K562 (cell line): ENCODE measurements around the gene ANAPC10. TPM values are rescaled to one million over a fixed set of nuclear protein-coding genes. Genes with fewer than 3 reads are reported as not detected.

Experiments used
- ATAC-seq: fragments of 200-7000 bp; cut with Tn5 transposase; 3 replicates; pipeline ENCODE4 v1.9.1; 2020; ENCODE audit warnings: moderate library complexity
- BruUV-seq: library from RNA; stranded (reverse); fragments of 400-500 nt; replicated peaks from 2 replicates; lab custom pipeline; 2021; lab: Mats Ljungman, UMichigan
- CTCF ChIA-PET: fragments of 300-600 bp; formaldehyde crosslinking; extraction: SDS; loops from one replicate; lab custom pipeline; 2021; ENCODE audit warnings: low intra/inter-chr PET ratio; lab: Yijun Ruan, JAX
- POLR2A ChIA-PET: fragments of 300-600, 350-650 bp; sonication (Branson Sonifier 250); formaldehyde crosslinking; extraction: SDS; loops from one replicate; lab custom pipeline; 2021; ENCODE audit warnings: antibody characterized with exemption, inconsistent platforms; lab: Yijun Ruan, JAX
- DNase-seq, 4 experiments: peaks; one replicate each; pipeline versions ENCODE4 v3.0.0 to v3.0.0-alpha.2; 2011 to 2018; ENCODE audit warnings: low spot score in 3 of 4, mixed read lengths in 3 of 4; ENCODE audit errors: extremely low read depth in 1 of 4
- FAIRE-seq: peaks from 2 replicates; lab custom pipeline; 2011; peaks lifted over from hg19 to GRCh38; lab: Jason Lieb, UNC
- H2AFZ ChIP-seq: 2 replicates; pipeline ENCODE4 v1.6.0; 2011; ENCODE audit warnings: low read depth, low read length, control low read depth, inconsistent platforms
- H3K27ac ChIP-seq: fragments of 200-600 bp; 3 replicates; pipeline ENCODE4 v1.8.0; 2011; ENCODE audit warnings: low read depth, mild to moderate bottlenecking, control low read depth, inconsistent platforms, low read length, moderate library complexity, mixed read lengths; ENCODE audit errors: extremely low read depth
- H3K27me3 ChIP-seq, 2 experiments: fragments of 300-600 bp in 1 of 2; 2 replicates in 1 of 2; 3 replicates in 1 of 2; pipeline versions ENCODE4 v1.6.0 to v1.8.0; 2011; ENCODE audit warnings: inconsistent platforms in 2 of 2, low read length in 2 of 2, mild to moderate bottlenecking in 1 of 2, mixed read lengths in 1 of 2, moderate library complexity in 1 of 2; ENCODE audit not compliant: control insufficient read depth in 2 of 2, insufficient read depth in 2 of 2
- H3K36me3 ChIP-seq: fragments of 300-600 bp; 3 replicates; pipeline ENCODE4 v1.8.0; 2011; ENCODE audit warnings: mild to moderate bottlenecking, low read length, inconsistent platforms; ENCODE audit not compliant: control insufficient read depth, insufficient read depth
- H3K4me1 ChIP-seq, 2 experiments: fragments of 200-600 bp in 1 of 2; replicated peaks in 1 of 2; 2 replicates in 1 of 2; 3 replicates in 1 of 2; pipeline versions ENCODE4 v1.5.1 to v1.8.0; 2011; ENCODE audit warnings: inconsistent platforms in 2 of 2, low read length in 2 of 2, mild to moderate bottlenecking in 1 of 2, mixed read lengths in 1 of 2, moderate library complexity in 1 of 2; ENCODE audit not compliant: control insufficient read depth in 2 of 2, insufficient read depth in 2 of 2
- H3K4me2 ChIP-seq: 2 replicates; pipeline ENCODE4 v1.6.1; 2011; ENCODE audit warnings: low read length, control low read depth, inconsistent platforms, mixed read lengths; ENCODE audit not compliant: insufficient read depth
- H3K4me3 ChIP-seq: fragments of 200-600 bp; sonication (generic), shearing (Covaris generic); 2 replicates; pipeline ENCODE4 v1.5.1; 2016; ENCODE audit warnings: control low read depth, inconsistent platforms
- H3K79me2 ChIP-seq: fragments of 200-600 bp; 3 replicates; pipeline ENCODE4 v1.8.0; 2011; ENCODE audit warnings: low read length, inconsistent platforms; ENCODE audit not compliant: control insufficient read depth, insufficient read depth
- H3K9ac ChIP-seq, 2 experiments: 2 replicates each; pipeline versions ENCODE4 v1.6.0 to v1.6.1; 2011; ENCODE audit warnings: low read depth in 2 of 2, low read length in 2 of 2, control low read depth in 1 of 2, inconsistent platforms in 1 of 2, mild to moderate bottlenecking in 1 of 2, mixed read lengths in 1 of 2; ENCODE audit not compliant: insufficient read depth in 1 of 2
- H3K9me1 ChIP-seq: one replicate; pipeline ENCODE4 v1.6.0; 2011; ENCODE audit warnings: inconsistent platforms, mild to moderate bottlenecking, low read length, moderate library complexity; ENCODE audit not compliant: control insufficient read depth, insufficient read depth
- H3K9me3 ChIP-seq: replicated peaks from 2 replicates; pipeline ENCODE4 v1.5.1; 2011; ENCODE audit warnings: low read depth, low read length, inconsistent platforms; ENCODE audit not compliant: control insufficient read depth, insufficient read depth
- H4K20me1 ChIP-seq: replicated peaks from 2 replicates; pipeline ENCODE4 v1.6.1; 2011; ENCODE audit warnings: low read length, inconsistent platforms, mixed read lengths; ENCODE audit not compliant: control insufficient read depth, insufficient read depth
- SMARCA4 ChIP-seq: fragments of 450-650 bp; IDR thresholded peaks from 2 replicates; pipeline ENCODE4 v1.6.1; 2016
- SPI1 ChIP-seq: IDR thresholded peaks from 2 replicates; pipeline ENCODE4 v1.6.1; 2011; ENCODE audit warnings: low read depth, low read length, control low read depth, borderline replicate concordance
- ZNF717 ChIP-seq: fragments of 250-450 bp; sonication (Bioruptor Pico); IDR thresholded peaks from 2 replicates; pipeline ENCODE4 v1.5.0; 2021
- WGBS: fragments of 100-300 bp; shearing (Covaris generic); methylation state at CpG from one replicate; pipeline ENCODE4 v1.1.6; 2016; ENCODE audit warnings: low coverage, mixed read lengths; ENCODE audit not compliant: insufficient coverage; ENCODE audit errors: missing lambda C conversion rate; 5-methylcytosine and 5-hydroxymethylcytosine counted together
- in situ Hi-C: fragments of 300-500 bp; cut with MboI; formaldehyde crosslinking; loops from 4 replicates; pipeline ENCODE4 v1.15.0; 2018; ENCODE audit warnings: inconsistent platforms, mixed read lengths
- intact Hi-C: fragments of 100-400 bp; cut with micrococcal nuclease; formaldehyde crosslinking; loops from 2 replicates; pipeline ENCODE4 v1.14.2; 2022
- polyA plus RNA-seq, 8 experiments: library from polyadenylated mRNA; depleted of rRNA in 4 of 8; stranded (reverse) in 5 of 8; unstranded in 3 of 8; fragments of >200 nt; fragmentation: Nextera tagmentation in 2 of 8; fragmentation: Illumina TruSeq in 1 of 8; extraction: Ambion mirVana in 2 of 8; extraction: Trizol in 1 of 8; gene quantifications; 2 replicates each; pipeline versions ENCODE4 v1.2.1 to v1.2.3, GENCODE V29; 2011 to 2014; ENCODE audit warnings: inconsistent platforms in 1 of 8, missing spikeins in 1 of 8
- total RNA-seq, 7 experiments: library from RNA; depleted of rRNA in 6 of 7; stranded (reverse); fragments of >200 nt in 6 of 7; fragmentation: Illumina TruSeq in 2 of 7; extraction: Trizol in 2 of 7; gene quantifications; 2 replicates each; pipeline versions ENCODE4 v1.2.1 to v1.2.3, GENCODE V29; 2011 to 2021; ENCODE audit warnings: low replicate concordance in 1 of 7
- TF ChIP-seq, protein P1 (sequence below): fragments of 450-650 bp; IDR thresholded peaks from 2 replicates; pipeline ENCODE4 v1.7.1; 2018; ENCODE audit warnings: mild to moderate bottlenecking, low read depth; ENCODE audit not compliant: partially characterized antibody

ANAPC10 gene
- total and polyA plus RNA-seq, 9 of the 15 experiments (the other 6 are each of a cell fraction or from before 2014, with no cell fraction given), result 31.0 to 96.2 (median 60.3) TPM

DNA sequence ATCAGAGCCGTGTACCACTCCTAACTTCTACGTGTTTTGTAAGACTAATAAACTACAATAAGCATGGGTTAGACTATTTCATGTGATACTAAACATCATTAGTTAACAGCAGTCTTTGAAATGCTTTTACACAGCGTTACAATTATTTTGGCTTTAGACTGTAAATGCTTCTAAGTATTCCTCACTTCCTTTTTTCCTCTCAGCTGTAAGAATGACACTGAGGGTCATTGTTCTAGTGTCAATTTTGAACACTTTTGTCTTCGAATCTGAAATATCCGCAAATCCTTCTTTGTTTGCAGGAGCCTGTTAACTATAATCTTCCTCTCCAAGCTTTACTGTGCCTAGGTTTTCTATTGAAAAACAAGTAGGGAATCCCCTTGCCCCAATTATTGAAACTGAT lies 1.7 kb upstream of the ANAPC10 start:
- H3K9ac ChIP-seq, result peak overlapping the region in 1 of 2 experiments; percentile 97; a peak in 3 of 4 replicates
- WGBS, result 0% methylated on average over 5 of the region's 5 CpGs
- H3K27ac ChIP-seq, result peak overlapping the region; percentile 99; the same call in 2 of the 3 replicates
- FAIRE-seq (no peak), DNase-seq (no peak), ATAC-seq (no peak)
- intact Hi-C loops, result loop anchor here (2.0 kb wide), 1 partner anchor 79 kb away; no protein-coding TSS in a partner anchor
- H3K36me3 ChIP-seq, result peaks cover 63% of the 10 kb centered on the region
- peak; percentile 90 for TF ChIP-seq SPI1
- TF ChIP-seq ZNF717, result no peak
- TF ChIP-seq SMARCA4, result 0 out of 2 replicates have a peak, but pooled peaks have one; percentile 10
- TF ChIP-seq, protein P1, sequence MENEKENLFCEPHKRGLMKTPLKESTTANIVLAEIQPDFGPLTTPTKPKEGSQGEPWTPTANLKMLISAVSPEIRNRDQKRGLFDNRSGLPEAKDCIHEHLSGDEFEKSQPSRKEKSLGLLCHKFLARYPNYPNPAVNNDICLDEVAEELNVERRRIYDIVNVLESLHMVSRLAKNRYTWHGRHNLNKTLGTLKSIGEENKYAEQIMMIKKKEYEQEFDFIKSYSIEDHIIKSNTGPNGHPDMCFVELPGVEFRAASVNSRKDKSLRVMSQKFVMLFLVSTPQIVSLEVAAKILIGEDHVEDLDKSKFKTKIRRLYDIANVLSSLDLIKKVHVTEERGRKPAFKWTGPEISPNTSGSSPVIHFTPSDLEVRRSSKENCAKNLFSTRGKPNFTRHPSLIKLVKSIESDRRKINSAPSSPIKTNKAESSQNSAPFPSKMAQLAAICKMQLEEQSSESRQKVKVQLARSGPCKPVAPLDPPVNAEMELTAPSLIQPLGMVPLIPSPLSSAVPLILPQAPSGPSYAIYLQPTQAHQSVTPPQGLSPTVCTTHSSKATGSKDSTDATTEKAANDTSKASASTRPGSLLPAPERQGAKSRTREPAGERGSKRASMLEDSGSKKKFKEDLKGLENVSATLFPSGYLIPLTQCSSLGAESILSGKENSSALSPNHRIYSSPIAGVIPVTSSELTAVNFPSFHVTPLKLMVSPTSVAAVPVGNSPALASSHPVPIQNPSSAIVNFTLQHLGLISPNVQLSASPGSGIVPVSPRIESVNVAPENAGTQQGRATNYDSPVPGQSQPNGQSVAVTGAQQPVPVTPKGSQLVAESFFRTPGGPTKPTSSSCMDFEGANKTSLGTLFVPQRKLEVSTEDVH, result no peak
- TF ChIP-seq, all 486 proteins: peak for 2
- no peaks in the 10 kb centered on the region for H3K9me1 ChIP-seq
- peaks cover 14% of the 10 kb centered on the region; the same call in 1 of the 2 replicates for H4K20me1 ChIP-seq
- in situ Hi-C loops, result no loop called here
- no peaks in the 10 kb centered on the region for H3K9me3 ChIP-seq
- no peak overlapping the region for H2AFZ ChIP-seq
- peak overlapping the region; percentile 99 for H3K4me2 ChIP-seq
- H3K79me2 ChIP-seq, result peaks cover 100% of the 10 kb centered on the region
- H3K4me1 ChIP-seq, result peaks cover 15 to 19% of the 10 kb centered on the region in 2 experiments; a peak in 3 of 5 replicates
- H3K27me3 ChIP-seq, result no peaks in the 10 kb centered on the region
- POLR2A ChIA-PET, result interaction anchor here (1.3 to 2.2 kb wide), 2 partner anchors 13 to 16 kb away, joined by 4 to 10 read pairs; no protein-coding TSS in a partner anchor
- BruUV-seq, result no TSS peak
- CTCF ChIA-PET, result no interaction called here
- peak overlapping the region; percentile 90 for H3K4me3 ChIP-seq
